ENCODE results near the gene HOXA7.

The HOXA7 gene

DNA sequence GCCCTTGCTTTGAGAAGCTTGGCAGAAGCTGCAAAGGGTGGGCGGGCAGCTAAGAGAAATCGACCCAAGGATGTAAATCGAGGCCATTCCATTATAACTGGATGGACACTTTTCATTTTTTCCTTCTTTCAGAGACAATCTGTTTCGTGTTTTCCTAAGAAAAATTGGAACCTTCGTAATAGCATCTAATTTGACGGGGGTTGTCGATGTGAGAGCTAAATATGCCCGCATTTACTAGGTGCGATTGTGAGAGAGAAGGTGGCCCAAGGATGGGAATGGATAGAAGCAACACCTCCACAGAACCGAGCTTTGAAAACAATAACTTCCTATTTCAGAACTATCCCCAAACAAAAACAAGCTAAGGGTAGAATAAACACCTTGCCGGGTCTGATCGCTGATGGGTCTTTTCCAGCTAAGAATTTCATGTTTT is 25.1 kb downstream of the HOXA7 start:
- peaks cover 63% of the 10 kb centered on the region for H3K27me3 ChIP-seq
- H3K4me3 ChIP-seq (ENCODE audit: low read depth in 1 of 2, low read length in 1 of 2), result peak overlapping the region; percentile 66 to 81
- peaks cover 25 to 31% of the 10 kb centered on the region in 2 experiments for H3K4me1 ChIP-seq (ENCODE audit: control insufficient read depth in 1 of 2, insufficient read depth in 1 of 2, low read depth in 1 of 2, low read length in 1 of 2)
- no peaks in the 10 kb centered on the region for H3K9me3 ChIP-seq
- H3K27ac ChIP-seq, result peak overlapping the region; percentile 77
- TF ChIP-seq, protein P1, sequence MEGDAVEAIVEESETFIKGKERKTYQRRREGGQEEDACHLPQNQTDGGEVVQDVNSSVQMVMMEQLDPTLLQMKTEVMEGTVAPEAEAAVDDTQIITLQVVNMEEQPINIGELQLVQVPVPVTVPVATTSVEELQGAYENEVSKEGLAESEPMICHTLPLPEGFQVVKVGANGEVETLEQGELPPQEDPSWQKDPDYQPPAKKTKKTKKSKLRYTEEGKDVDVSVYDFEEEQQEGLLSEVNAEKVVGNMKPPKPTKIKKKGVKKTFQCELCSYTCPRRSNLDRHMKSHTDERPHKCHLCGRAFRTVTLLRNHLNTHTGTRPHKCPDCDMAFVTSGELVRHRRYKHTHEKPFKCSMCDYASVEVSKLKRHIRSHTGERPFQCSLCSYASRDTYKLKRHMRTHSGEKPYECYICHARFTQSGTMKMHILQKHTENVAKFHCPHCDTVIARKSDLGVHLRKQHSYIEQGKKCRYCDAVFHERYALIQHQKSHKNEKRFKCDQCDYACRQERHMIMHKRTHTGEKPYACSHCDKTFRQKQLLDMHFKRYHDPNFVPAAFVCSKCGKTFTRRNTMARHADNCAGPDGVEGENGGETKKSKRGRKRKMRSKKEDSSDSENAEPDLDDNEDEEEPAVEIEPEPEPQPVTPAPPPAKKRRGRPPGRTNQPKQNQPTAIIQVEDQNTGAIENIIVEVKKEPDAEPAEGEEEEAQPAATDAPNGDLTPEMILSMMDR (IDR thresholded peaks at IDR 0.05), result no peak
- H3K36me3 ChIP-seq, result no peaks in the 10 kb centered on the region

- Histone ChIP-seq H3K4me1 (ENCODE audit: control insufficient read depth in 1 of 2, insufficient read depth in 1 of 2, low read depth in 1 of 2, low read length in 1 of 2) (peaks cover 25 to 28% of the 10 kb centered on the region in 2 experiments), H3K27ac (peak within 1 kb of the TSS; percentile 77), H3K36me3 (no peaks in the 10 kb centered on the region), H3K9me3 (no peaks in the 10 kb centered on the region), H3K27me3 (peaks cover 63% of the 10 kb centered on the region), H3K4me3 (ENCODE audit: low read depth in 1 of 2, low read length in 1 of 2) (peak within 1 kb of the TSS; percentile 66 to 81)
- TF ChIP-seq, protein P1 (IDR thresholded peaks at IDR 0.05), result peak; percentile 10
Observed at GRCh38 chr7:27130540-27131389, 25.7 kb downstream of the HOXA7 start, which contains the start of gene HOXA4. Gene HOXA4 (minus strand): TSS chr7:27130757. CDS start chr7:27130733, 24 bp downstream.

DNA sequence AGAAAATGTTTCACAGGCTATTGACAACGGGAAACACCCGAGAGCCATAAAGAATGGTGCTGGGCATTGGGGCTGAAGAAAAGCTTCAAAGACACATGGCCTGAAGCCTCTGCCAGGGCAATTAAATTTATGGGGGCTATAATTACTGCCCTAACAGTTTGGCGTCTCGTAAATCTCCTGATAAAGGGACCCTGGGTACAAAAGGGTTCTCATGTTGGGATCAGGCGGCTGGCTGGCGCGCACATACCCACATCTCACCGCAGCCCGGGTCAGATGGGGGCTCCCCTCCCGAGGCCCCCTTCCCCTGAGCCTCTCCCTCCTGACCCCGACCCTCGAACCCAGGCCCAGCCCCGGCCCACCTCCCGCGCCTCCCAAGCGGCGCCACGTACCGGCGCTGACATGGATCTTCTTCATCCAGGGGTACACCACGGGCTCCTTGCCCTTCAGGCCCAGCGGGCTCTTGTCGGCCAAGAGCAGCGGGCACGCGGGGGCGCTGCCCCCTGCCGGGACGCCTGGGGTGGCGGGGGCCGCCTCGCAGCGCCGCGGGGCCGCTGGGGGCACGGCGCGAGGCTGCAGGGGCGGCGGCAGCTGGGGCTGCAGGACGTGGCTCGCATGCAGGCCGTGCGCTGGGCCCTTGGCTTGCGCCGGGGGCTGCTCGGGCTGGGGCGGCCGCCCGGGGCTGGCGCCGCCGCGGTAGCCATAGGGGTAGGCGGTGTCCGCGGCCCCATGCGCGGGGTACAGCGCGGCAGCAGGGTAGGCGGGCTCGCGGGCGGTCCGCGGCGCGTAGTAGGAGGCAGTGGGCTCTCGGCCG is 26.5 kb downstream of the HOXA7 start:
- peaks cover 62% of the 10 kb centered on the region for H3K27me3 ChIP-seq
- peak overlapping the region; percentile 77 for H3K27ac ChIP-seq
- H3K4me3 ChIP-seq (ENCODE audit: low read depth in 1 of 2, low read length in 1 of 2), result peak overlapping the region; percentile 66 to 81
- H3K4me1 ChIP-seq (ENCODE audit: control insufficient read depth in 1 of 2, insufficient read depth in 1 of 2, low read depth in 1 of 2, low read length in 1 of 2), result peaks cover 17 to 20% of the 10 kb centered on the region in 2 experiments
- H3K36me3 ChIP-seq, result no peaks in the 10 kb centered on the region
- TF ChIP-seq, protein P1 (IDR thresholded peaks at IDR 0.05), result no peak
- H3K9me3 ChIP-seq, result no peaks in the 10 kb centered on the region

- TF ChIP-seq, protein P1 (IDR thresholded peaks at IDR 0.05), result no peak
- no peak overlapping the region for H3K27ac ChIP-seq
- peaks cover 64% of the 10 kb centered on the region for H3K27me3 ChIP-seq
- no peaks in the 10 kb centered on the region for H3K36me3 ChIP-seq
- no peaks in the 10 kb centered on the region for H3K9me3 ChIP-seq
- H3K4me3 ChIP-seq (ENCODE audit: low read depth in 1 of 2, low read length in 1 of 2), result no peak overlapping the region
- peaks cover 9 to 11% of the 10 kb centered on the region in 2 experiments for H3K4me1 ChIP-seq (ENCODE audit: control insufficient read depth in 1 of 2, insufficient read depth in 1 of 2, low read depth in 1 of 2, low read length in 1 of 2)
Observed at GRCh38 chr7:27128776-27129728, 27.4 kb downstream of the HOXA7 start.

- Histone ChIP-seq H3K9me3 (no peaks in the 10 kb centered on the region), H3K27me3 (peaks cover 63% of the 10 kb centered on the region), H3K27ac (no peak overlapping the region), H3K36me3 (no peaks in the 10 kb centered on the region), H3K4me3 (ENCODE audit: low read depth in 1 of 2, low read length in 1 of 2) (no peak overlapping the region), H3K4me1 (ENCODE audit: control insufficient read depth in 1 of 2, insufficient read depth in 1 of 2, low read depth in 1 of 2, low read length in 1 of 2) (peaks cover 5 to 11% of the 10 kb centered on the region in 2 experiments)
- TF ChIP-seq, protein P1 (IDR thresholded peaks at IDR 0.05), result no peak
Observed at GRCh38 chr7:27128034-27128433, 28.4 kb downstream of the HOXA7 start.
